GM18499 (cell line): ENCODE measurements around the gene SCN9A.
"Not testable (repeated sequence)": the region's sequence is repeated elsewhere in the genome, so short reads cannot be mapped to it uniquely, and the experiment has no call there.

Experiments used
- ATAC-seq: cut with Tn5 transposase; IDR thresholded peaks from one replicate; pipeline ENCODE4 v1.9.1; 2021; ENCODE audit warnings: moderate number of reproducible peaks; ENCODE audit not compliant: insufficient read depth, unreplicated experiment

The SCN9A gene

DNA sequence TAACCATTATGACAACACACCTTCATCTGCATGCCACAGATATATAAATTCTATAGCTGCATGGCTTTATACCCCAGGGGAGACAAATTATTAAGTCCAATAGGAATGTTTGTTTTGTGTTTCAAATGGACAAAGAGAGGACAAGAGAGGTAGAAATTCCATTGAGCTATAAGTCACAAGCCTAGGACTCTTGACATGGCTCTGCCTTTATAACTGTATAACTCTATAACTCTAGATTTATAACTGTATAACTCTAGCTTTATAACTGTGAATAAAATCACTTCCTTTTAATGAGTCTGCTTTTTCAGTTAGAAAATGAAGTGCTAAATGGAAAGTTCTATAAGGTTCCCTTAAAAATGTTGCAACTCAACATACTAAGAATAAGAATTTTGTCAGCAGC is 106.4 kb downstream of the SCN9A start:
- ATAC-seq, result no peak

- ATAC-seq, result no peak
Measured at GRCh38 chr2:166257859-166258258, 117.9 kb downstream of the SCN9A start.

DNA sequence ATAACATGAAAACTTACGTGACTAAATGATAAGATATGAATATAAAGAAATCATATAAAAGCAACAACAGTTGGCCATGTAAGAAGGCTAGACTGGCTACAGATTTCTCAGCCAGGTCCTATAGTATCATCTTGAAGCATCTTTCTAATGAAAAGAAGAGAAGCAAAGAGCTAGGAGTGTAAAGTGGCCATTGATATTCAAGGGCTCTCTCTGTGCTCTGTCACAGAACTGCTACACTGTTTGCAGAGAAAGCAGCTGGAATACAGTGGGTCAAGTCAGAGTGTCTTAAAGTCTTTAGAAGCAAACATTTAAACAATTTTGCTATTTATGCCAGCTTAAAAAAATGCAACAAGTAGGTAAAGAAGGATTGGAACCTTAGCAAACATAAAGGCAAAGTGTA is 118.8 kb downstream of the SCN9A start:
- no peak for ATAC-seq

DNA sequence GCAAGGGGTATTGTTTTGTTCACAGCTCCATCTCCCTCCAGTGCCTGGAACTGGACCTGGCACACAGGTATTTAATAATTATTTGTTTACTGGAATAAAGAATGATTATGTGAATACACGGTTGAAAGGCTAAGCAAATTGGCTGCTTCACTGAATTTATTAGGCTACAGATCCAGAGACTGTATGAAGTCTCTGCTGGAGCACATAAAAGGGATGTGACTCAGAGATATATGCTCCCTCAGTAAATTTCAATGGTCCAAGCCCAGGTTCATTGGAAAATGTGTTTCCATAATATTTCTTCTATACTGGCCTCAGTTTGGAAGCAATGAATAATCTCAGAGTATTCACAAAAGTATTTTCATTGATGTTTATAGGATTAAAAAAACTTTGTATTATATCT is 126.4 kb downstream of the SCN9A start:
- ATAC-seq, result no peak

DNA sequence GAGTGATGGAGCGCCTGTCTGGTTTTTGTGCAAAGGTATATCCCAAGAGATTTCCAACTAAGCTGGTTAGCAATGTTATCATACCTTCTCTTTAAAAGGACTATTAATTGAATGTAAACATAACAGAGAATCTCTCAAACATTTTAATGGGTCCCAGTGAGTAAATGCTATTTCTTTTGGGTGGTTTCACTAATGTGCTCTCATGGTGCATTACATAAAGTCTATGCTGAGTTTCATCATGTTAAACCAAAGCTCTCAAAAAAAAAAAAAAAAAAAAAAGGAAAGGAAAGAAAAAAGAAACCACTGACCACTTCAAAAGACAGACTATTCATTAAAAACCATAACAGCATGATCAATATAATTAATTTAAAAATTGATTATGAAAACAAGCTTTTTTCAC is 128.8 kb downstream of the SCN9A start:
- ATAC-seq, result no peak

- no peak for ATAC-seq
Measured at GRCh38 chr2:166242309-166242708, 133.4 kb downstream of the SCN9A start.

GRCh38 chr2:166240387-166241313 is 135.1 kb downstream of the SCN9A start:
- no peak for ATAC-seq

DNA sequence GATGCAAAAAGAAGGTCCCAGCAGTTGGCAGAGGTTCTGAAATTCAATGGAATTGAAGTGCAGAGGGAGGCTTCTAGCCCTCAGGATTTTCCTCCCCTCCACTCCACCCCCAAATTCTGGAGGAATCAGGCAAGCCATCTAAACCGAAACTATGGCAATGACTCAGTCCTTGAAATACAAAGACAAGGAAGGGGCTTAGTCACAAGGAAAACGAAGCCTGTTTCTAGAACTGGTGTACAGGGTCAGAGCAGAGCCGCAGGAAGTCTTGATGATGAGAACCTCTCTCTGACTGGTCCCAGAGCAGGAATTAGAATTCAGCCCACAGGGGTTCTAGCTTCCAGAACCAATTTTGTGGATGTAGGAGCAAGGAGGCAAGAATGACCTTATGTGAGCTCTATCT is 136.2 kb downstream of the SCN9A start:
- no peak for ATAC-seq

GRCh38 chr2:166238176-166238575 is 137.6 kb downstream of the SCN9A start:
- ATAC-seq, result no peak

DNA sequence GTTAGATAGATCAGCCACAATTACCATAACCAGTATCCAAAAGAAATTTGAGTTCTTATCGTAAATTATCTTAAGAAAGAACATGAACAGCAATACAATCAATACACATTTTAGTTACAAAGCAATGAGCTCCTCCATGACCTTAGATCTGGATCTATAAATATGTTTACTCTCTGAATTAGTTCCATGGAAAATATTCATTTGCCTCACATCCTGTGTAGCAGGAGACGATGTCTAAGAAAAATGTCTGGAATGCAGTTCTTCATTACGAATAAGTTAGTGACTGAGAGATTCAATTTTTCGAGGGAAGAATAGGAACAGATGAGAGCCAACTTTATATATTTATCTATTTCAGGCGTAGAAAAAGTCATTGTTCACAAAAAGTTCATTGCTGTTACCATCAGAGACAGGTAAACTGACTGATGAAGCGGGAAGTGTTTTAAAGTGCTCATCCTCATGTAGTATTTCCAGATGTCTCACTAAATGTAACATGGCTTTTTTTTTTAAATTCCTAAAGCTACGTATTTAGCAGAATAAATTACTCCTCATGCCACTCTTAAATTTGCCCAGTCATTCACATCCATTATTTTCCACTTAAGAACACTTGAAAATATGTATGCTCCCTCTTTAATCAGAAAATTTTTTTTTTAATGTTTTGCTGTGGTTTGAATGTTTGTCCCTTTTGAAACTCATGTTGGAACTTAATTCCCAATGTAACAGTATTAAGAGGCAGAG is 141.5 kb downstream of the SCN9A start:
- ATAC-seq, result no peak

DNA sequence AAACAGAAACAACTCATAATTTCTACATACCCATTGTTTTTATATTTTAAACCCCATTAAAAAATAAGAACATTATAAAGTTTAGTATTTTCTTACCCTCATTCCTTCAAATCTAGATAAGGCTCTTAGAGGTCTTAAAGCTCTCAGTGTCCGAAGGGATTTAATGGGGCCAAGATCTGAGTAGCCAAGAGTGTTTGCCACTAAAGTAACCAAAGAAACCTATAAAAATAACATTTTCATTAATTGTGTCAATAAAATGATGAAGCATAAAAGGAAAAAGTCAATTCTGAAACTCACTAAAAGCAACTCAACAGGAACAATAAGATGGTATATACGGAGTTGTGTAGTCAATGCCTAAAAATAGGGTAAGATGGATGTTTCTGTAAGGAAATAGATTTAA is 142.5 kb downstream of the SCN9A start:
- ATAC-seq, result no peak

DNA sequence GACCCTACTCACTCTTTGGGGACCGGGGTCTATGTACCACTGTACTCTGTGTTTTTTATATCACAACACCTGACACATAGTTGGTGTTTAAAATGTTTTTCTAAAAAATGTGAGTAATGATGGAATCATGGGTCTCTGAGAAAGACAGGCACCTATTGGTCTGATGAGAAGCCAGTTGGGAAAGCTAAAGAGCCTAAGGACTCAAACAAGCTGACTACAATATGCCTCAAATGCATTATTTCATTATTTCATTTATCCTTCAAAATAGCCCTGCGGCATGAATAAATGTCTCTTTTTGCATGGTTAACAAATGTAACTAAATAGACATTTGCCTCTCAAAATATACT is 145.0 kb downstream of the SCN9A start:
- ATAC-seq, result no peak

DNA sequence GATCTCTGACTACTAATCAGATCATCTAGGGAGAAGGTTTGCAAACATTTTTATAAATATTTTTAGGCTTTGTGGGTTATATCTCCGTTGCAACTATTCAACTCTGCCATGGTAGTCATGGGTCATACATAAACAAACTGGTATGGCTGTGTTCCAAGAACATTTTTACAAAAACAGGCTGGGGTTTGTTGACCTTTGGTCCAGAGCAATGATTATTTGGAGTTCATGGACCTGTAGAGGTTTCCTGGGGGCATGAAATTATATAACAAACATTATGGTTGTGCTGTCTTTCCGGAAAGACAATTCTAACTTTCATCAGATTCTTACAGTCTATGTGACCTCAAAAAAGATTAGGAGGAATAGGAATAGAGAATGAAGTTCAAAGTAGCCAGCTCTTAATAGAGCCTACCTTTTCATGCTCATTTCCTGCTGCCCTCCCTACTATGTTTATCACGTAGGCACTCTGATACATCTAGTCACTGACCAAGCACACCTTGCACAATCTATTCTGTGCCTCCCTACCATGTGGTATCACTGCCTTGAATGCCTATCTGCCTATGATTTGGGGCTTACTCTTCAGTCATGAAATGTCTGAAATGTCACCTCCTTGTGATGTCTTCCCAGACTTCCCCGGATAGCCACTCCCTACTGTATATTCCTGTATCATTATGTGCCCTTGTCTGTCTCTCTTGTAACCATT is 145.6 kb downstream of the SCN9A start:
- no peak for ATAC-seq

GRCh38 chr2:166229678-166230023 is 146.1 kb downstream of the SCN9A start:
- no peak for ATAC-seq

GRCh38 chr2:166224197-166224596 is 151.5 kb downstream of the SCN9A start:
- no peak for ATAC-seq

DNA sequence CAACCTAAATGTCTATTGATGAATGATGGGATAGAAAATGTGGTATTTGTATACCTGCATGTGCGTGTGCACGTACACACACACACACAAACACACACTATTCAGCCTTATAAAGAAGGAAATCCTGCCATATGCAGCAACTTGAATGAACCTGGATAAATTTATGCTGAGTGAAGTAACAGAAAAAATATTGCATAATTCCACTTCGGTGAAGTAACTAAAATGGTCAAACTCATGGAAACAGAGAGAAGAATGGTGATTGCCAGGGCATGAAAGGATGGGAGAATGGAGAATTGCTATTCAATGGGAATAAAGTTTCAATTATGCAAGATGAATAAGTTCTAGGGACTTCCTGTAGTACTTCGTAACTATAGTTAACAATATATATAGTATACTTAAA is 152.4 kb downstream of the SCN9A start:
- no peak for ATAC-seq

GRCh38 chr2:166211079-166211478 is 164.7 kb downstream of the SCN9A start:
- no peak for ATAC-seq

- not testable (repeated sequence) for ATAC-seq
Measured at GRCh38 chr2:166209944-166210343, 165.8 kb downstream of the SCN9A start.

- ATAC-seq, result not testable (repeated sequence)
Measured at GRCh38 chr2:166209367-166209766, 166.4 kb downstream of the SCN9A start.

DNA sequence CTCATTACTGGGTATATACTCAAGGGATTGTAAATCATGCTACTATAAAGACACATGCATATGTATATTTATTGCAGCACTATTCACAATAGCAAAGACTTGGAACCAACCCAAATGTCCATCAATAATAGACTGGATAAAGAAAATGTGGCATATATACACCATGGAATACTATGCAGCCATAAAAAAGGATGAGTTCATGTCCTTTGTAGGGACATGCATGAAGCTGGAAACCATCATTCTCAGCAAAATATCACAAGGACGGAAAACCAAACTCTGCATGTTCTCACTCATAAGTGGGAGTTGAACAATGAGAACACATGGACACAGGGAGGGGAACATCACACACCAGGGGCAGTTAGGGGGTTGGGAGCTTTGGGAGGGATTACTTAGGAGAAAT is 169.6 kb downstream of the SCN9A start:
- not testable (repeated sequence) for ATAC-seq

GRCh38 chr2:166202778-166203177 is 173.0 kb downstream of the SCN9A start:
- no peak for ATAC-seq
